ENCODE results near the gene C1QTNF6. TPM values are rescaled to one million over a fixed set of nuclear protein-coding genes. Genes with fewer than 3 reads are reported as not detected.

The C1QTNF6 gene
- total RNA-seq, 1 donor from 2014 or later = 5.1 TPM

GRCh38 chr22:37165940-37166674, 21.9 kb downstream of the C1QTNF6 start:
- no peak for DNase-seq (ENCODE audit: low read depth)
- Histone ChIP-seq H3K4me3 (ENCODE audit: low read depth, low read length) (no peak overlapping the region), H3K36me3 (ENCODE audit: control insufficient read depth, insufficient read depth, low read length) (no peaks in the 10 kb centered on the region), H3K27me3 (ENCODE audit: control insufficient read depth, insufficient read depth, low read length) (peaks cover 3% of the 10 kb centered on the region)
- TF ChIP-seq CTCF (IDR thresholded peaks at IDR 0.05; ENCODE audit: insufficient read depth, low read length, poor library complexity, severe bottlenecking) = no peak

- H3K4me3 ChIP-seq (ENCODE audit: low read depth, low read length) = no peak overlapping the region
- no peaks in the 10 kb centered on the region for H3K36me3 ChIP-seq (ENCODE audit: control insufficient read depth, insufficient read depth, low read length)
- no peak for DNase-seq (ENCODE audit: low read depth)
- H3K27me3 ChIP-seq (ENCODE audit: control insufficient read depth, insufficient read depth, low read length) = peaks cover 3% of the 10 kb centered on the region
- TF ChIP-seq CTCF (IDR thresholded peaks at IDR 0.05; ENCODE audit: insufficient read depth, low read length, poor library complexity, severe bottlenecking) = no peak
These were observed 23.0 kb downstream of the C1QTNF6 start for GRCh38 chr22:37165066-37165465.

GRCh38 chr22:37164505-37164887, 23.6 kb downstream of the C1QTNF6 start:
- Histone ChIP-seq H3K36me3 (ENCODE audit: control insufficient read depth, insufficient read depth, low read length) (no peaks in the 10 kb centered on the region), H3K4me3 (ENCODE audit: low read depth, low read length) (no peak overlapping the region), H3K27me3 (ENCODE audit: control insufficient read depth, insufficient read depth, low read length) (peaks cover 3% of the 10 kb centered on the region)
- no peak for DNase-seq (ENCODE audit: low read depth)
- no peak for TF ChIP-seq CTCF (IDR thresholded peaks at IDR 0.05; ENCODE audit: insufficient read depth, low read length, poor library complexity, severe bottlenecking)

GRCh38 chr22:37163575-37164504, 24.2 kb downstream of the C1QTNF6 start:
- no peaks in the 10 kb centered on the region for H3K27me3 ChIP-seq (ENCODE audit: control insufficient read depth, insufficient read depth, low read length)
- no peaks in the 10 kb centered on the region for H3K36me3 ChIP-seq (ENCODE audit: control insufficient read depth, insufficient read depth, low read length)
- no peak for DNase-seq (ENCODE audit: low read depth)
- no peak for TF ChIP-seq CTCF (IDR thresholded peaks at IDR 0.05; ENCODE audit: insufficient read depth, low read length, poor library complexity, severe bottlenecking)
- H3K4me3 ChIP-seq (ENCODE audit: low read depth, low read length) = no peak overlapping the region

GRCh38 chr22:37163096-37163489, 25.0 kb downstream of the C1QTNF6 start:
- no peak overlapping the region for H3K4me3 ChIP-seq (ENCODE audit: low read depth, low read length)
- no peak for TF ChIP-seq CTCF (IDR thresholded peaks at IDR 0.05; ENCODE audit: insufficient read depth, low read length, poor library complexity, severe bottlenecking)
- DNase-seq (ENCODE audit: low read depth) = no peak
- H3K36me3 ChIP-seq (ENCODE audit: control insufficient read depth, insufficient read depth, low read length) = no peaks in the 10 kb centered on the region
- H3K27me3 ChIP-seq (ENCODE audit: control insufficient read depth, insufficient read depth, low read length) = no peaks in the 10 kb centered on the region

All from kidney epithelial cell (primary cell).